HG03469 (cell line): ENCODE data around the gene RNU7-1.

Experiments
- ATAC-seq: cut with Tn5 transposase; IDR thresholded peaks from one replicate; pipeline ENCODE4 v1.9.1; 2021; ENCODE audit warnings: mild to moderate bottlenecking, moderate library complexity, moderate number of reproducible peaks; ENCODE audit not compliant: unreplicated experiment

RNU7-1 gene

DNA sequence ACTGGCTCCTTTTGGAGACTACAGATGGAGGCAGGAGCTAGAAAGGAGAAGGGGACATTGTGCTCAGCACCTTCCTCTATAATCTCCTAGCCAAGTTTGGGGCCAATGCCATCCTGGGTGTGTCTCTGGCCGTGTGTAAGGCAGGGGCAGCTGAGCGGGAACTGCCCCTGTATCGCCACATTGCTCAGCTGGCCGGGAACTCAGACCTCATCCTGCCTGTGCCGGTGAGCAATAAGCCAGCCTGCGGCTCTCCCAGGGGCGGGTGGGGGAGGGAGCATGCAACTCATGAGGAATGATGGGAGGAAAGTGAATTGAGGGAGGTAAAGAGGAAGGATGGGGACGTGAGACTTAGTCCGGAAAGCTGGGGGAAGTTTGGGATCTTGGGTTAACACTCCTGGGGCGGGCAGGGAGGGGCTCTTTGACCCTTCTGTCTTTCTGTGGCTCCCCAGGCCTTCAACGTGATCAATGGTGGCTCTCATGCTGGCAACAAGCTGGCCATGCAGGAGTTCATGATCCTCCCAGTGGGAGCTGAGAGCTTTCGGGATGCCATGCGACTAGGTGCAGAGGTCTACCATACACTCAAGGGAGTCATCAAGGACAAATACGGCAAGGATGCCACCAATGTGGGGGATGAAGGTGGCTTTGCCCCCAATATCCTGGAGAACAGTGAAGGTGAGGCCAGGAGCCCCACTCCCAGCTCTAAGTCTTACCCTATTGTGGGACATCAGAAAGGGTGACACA, 26.0 kb upstream of the RNU7-1 start:
- ATAC-seq = no peak

DNA sequence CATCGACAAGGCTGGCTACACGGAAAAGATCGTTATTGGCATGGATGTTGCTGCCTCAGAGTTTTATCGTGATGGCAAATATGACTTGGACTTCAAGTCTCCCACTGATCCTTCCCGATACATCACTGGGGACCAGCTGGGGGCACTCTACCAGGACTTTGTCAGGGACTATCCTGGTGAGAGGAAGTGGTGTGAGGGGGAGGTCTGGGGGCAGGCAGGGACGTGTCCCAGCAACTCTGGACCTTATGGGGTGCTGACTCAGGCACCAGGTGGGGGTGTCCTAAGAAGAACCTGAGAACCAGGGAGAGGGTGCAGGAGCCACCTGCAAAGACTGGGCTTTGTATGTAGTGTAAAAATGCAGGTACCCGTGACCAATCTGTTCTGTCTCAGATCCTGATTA, 24.0 kb upstream of the RNU7-1 start:
- ATAC-seq = no peak

DNA sequence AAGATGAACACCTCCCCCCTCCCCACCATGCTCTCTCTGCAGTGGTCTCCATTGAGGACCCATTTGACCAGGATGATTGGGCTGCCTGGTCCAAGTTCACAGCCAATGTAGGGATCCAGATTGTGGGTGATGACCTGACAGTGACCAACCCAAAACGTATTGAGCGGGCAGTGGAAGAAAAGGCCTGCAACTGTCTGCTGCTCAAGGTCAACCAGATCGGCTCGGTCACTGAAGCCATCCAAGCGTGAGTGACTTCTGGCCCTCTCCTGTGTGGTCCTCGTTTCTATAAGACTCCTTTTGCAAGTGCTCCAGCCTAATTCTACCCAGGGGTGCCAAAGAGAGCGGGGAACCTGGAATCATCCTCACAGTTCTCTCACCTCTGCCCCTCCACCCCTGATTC, 22.1 kb upstream of the RNU7-1 start:
- ATAC-seq = no peak

DNA sequence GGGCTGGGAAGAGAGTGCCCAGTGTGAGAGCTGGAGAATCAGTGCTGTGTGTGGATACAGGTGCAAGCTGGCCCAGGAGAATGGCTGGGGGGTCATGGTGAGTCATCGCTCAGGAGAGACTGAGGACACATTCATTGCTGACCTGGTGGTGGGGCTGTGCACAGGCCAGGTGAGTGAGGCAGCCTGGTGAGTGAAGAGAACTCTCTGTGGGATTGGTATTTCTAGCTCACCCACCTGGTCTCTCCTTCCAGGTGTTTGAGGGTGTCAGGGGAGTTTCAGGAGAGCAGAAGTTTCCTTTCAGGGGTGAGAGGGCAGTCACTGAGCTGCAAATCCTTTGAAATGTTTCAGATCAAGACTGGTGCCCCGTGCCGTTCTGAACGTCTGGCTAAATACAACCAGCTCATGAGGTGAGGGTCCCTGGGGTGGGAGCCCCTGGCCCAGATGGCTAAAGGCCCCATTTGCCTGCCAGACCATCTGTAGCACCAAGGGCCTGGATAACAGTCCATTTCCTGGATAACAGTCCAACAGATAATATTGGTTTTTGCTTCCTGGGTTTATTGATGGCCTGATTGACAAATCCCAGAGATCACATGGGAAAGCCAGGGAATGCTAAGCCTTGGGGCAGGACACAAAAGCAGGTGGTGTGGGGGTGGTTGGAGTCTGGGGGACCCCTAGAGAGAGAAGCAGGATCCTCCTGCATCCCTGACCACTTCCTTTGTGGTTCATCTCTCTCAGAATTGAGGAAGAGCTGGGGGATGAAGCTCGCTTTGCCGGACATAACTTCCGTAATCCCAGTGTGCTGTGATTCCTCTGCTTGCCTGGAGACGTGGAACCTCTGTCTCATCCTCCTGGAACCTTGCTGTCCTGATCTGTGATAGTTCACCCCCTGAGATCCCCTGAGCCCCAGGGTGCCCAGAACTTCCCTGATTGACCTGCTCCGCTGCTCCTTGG, 21.3 kb upstream of the RNU7-1 start:
- ATAC-seq = no peak

DNA sequence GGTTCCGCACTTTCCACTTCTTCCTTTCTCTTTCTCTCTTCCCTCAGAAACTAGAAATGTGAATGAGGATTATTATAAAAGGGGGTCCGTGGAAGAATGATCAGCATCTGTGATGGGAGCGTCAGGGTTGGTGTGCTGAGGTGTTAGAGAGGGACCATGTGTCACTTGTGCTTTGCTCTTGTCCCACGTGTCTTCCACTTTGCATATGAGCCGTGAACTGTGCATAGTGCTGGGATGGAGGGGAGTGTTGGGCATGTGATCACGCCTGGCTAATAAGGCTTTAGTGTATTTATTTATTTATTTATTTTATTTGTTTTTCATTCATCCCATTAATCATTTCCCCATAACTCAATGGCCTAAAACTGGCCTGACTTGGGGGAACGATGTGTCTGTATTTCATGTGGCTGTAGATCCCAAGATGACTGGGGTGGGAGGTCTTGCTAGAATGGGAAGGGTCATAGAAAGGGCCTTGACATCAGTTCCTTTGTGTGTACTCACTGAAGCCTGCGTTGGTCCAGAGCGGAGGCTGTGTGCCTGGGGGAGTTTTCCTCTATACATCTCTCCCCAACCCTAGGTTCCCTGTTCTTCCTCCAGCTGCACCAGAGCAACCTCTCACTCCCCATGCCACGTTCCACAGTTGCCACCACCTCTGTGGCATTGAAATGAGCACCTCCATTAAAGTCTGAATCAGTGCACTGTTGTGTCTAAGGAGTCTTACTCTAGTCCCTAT, 20.4 kb upstream of the RNU7-1 start:
- ATAC-seq = no peak

DNA sequence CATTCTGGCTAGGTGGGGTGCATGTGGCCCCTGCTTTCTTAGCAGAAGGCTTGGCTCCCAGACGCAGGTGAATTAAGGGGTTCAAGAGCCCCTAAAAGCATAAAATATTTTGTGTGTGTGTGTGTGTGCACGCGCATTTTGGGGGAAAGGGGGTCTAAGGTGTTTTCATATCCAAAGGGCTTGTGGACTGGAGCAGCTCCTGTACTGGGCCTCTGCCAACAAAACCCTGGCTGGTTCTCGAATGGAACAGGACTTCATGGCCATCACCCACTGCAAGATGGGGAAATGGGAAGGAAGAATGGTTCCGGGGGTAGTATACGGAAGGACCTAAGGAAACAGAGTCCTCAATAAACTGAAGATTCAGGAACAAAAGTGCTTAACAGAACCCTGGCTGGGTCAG, 19.8 kb upstream of the RNU7-1 start:
- ATAC-seq = no peak

DNA sequence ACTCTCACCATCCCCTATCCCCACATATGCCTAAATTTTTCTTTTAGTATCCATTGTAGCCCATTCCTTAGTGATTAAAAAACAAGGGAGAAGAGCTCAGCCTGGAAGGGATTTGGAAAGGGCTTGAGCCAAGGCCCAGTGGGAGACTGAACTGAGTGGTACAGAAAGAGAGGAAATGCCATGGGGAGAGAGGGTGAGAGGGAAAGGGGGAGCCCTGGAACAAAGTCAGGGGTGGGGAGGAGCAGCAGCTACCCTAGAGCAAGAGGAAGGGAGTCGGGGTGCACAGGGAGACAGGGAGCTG, 18.4 kb upstream of the RNU7-1 start:
- ATAC-seq = no peak

DNA sequence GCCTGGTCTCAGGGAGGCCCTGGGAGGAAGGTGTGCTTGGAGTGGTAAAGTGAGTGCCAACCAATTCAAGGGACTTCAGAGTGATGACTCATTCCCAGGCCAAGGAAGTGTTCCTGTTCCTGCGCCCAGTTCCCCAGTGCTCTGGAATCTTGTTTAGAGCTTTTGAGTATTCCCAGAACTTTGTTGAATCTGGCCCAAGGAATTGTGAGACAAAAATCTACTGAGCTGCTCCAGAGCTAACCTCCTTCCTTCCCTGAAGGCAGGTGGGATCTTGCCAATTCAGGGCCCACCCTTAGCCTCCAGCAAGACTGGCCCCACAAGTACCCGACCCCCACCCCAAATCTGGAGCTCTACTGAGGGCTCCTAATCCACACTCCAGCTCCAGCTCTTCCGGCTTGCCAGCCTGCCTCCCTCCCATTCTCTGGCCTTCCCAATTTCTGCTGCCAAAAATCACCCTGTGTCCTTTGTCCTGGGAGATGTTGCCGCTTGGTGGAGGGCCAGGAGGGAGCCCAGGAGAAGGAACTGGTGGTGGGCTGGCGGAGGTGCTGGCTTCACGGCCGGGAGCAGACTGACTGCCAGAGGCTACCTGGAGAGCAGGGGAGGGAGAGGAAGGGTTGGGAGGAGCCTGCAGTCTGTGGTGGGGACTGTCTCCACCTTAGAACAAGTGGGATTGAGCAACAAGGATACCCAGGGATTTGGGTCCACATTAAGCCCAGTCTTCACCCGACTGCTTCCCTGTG, 17.9 kb upstream of the RNU7-1 start:
- ATAC-seq = no peak

DNA sequence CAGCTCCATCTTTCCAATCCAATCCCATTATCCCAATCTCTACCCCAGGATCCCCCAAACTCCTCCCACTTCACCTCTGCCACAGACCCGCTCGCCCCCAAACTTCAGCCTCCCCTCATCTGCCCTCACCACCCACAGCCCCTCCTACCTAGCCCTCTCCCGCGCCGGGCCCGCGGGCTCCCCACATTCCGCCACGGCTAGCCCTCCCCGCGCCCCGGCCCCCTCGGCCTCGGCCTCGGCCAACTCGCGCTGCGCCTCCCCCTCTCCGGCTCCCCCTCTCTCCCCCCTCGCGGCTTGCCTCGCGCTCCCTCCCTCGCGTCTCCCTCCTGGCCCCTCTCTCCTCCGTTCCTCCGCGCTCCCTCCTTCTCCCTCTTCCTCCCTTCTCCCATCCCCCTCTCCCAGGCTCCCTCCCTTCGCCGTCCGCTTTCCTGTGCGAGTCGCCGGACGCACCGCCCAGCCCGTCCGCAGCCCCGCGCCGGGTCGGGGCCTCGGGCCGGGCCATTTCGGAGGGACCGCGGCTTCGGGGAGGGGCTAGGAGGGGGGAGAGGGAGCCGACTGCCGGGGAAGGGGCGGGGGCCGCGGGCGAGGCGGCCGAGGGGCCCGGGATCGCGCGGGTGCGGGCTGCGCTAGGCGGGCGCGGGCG, 16.1 kb upstream of the RNU7-1 start, which contains the start of gene ATN1:
Gene ATN1 (plus strand): TSS at position 581 of the 643 bp plus-strand sequence. CDS start 6,043 bp downstream, outside the sequence.
- ATAC-seq = no peak

DNA sequence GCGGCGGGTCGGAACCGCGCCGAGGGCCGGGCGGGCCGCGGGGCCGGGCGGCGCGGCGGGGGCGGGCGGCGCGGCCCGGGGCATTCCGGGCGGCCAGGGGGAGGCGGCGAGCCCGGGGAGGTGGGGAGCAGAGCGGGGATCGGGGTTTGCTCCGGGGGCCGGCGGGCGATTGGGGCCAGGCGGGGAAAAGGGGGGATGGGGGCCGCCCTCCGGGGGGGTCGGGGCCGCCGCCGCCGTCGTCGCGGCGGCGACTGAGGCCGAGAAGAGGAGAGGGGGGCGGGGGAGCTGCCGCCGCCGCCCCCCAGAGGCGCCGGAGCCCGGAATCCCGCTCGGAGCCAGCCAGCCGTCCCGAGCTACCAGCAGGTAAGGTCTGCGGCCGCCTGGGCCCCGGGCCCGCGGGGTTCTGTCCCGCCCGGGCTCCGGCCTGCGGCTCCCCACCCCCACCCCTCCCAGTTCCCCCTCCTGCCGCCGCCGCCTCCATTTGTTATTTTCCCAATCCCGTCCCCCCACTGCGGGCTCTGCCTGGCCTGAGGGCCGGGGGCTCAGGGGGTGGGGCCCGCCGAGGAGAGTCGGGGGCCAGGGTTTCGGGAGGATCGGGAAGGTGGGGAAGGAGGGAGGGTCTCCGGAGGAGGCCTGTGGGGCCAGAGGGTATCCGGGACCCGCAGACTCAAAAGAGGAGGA, 15.5 kb upstream of the RNU7-1 start:
- ATAC-seq = no peak

DNA sequence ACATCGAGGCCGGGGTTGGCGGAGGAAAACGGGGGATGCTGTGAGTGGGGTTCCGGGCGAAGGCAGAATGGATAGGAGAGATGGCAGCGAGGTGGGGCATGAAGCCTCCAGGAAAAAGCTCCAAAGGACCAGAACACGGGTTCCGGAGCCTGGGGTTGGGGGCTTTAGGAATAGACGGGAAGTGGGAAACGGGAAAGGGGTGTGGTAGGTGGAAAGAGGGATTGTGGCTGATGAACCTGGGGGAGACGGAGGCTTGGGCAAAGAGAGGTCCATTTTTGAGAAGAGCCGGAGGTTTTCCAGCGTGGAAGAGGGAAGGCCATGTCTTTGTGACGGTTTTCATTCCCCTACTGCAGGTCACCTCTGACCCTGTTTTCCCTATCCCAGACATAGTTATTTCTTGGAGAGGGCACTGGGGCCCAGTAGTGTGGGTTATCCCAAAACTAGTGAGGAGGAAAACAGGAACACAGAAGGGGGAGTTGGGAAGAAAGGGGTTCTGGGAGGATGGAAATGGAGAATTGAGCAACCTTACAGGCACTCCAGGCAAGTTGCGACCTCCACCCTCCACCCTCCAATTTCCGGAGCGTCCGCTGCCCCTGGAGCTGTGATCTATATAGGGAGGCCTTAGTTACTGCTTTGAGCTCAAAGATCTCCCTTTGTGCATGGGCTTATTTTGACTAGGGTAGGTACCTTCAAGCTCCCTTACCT, 14.8 kb upstream of the RNU7-1 start:
- no peak for ATAC-seq

DNA sequence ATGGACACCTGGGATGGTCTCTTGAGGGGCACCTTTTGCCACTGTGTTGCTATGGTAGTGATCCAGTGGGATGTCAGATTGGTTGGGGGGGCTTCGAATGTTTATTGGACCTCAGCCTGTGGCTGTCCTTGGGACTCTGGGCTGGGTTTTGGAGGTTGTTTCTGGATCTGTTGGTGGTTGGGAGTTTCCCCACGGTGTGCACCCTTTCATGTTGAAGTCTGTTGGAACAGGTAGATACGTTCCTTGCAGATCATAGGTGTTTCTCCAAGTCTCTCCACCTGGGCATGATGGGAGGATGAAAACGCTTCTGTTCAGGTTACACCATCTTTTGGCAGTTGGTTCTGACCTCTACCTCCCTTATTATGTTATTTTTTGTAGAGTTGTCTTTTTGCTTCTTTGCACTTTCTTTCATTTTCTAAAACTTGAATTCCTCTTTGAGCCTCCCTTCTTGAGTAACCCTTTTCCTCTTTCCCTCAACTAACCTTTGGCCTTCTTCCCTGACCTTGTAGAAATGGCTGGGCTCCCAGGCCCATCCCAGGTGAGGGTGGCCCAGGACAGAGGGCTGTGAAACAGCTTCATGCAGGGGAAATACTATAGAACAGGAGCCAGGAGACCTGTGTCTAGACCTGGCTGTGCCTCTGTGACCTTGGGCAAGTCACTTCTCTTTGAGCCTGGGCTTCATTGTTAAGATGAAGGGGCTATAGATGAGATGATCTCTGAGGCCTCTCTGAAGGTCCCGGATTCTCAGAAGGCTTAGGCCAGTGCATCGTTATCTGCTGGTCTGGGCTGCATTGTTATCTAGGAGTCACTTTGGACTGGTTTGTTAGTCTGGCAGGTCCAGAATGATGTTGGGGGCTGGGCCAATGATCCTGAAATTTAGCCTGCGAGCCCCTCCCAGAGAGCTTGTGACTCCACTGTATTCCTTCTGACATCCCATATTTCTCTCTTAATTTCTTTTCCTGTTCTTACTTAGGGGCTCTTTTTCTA, 13.9 kb upstream of the RNU7-1 start:
- ATAC-seq = no peak

DNA sequence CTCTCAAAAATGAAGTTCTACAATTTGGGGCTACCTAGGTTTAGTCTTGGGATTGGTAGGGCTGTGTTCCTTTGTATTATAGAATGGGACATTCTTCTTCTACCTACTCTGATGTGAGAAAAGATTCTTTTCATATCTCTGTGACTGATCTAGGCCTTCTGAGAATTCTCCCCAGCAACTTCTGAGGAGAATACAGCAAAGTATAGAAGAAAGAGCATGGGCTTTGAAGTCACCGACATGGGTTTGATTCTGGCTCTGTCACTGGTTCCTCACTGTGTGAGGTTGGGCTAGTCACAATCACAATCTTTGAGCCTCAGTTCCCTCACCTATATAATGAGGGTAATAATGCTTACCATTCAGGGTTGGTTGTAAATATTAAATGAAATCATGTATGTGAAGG, 10.8 kb upstream of the RNU7-1 start:
- ATAC-seq = no peak

DNA sequence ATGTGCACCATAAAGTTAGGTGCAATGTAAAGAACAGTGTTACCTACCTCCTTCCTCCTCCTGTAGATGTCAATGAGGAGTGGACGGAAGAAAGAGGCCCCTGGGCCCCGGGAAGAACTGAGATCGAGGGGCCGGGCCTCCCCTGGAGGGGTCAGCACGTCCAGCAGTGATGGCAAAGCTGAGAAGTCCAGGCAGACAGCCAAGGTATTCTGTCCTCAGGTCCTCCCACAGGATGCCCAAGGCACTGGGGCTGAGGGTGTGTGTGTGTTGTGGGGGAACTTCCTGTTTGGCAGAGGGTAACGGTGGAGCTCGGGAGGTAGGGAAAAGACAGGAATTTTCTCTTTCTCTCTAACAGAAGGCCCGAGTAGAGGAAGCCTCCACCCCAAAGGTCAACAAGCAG, 9.5 kb upstream of the RNU7-1 start:
- no peak for ATAC-seq

DNA sequence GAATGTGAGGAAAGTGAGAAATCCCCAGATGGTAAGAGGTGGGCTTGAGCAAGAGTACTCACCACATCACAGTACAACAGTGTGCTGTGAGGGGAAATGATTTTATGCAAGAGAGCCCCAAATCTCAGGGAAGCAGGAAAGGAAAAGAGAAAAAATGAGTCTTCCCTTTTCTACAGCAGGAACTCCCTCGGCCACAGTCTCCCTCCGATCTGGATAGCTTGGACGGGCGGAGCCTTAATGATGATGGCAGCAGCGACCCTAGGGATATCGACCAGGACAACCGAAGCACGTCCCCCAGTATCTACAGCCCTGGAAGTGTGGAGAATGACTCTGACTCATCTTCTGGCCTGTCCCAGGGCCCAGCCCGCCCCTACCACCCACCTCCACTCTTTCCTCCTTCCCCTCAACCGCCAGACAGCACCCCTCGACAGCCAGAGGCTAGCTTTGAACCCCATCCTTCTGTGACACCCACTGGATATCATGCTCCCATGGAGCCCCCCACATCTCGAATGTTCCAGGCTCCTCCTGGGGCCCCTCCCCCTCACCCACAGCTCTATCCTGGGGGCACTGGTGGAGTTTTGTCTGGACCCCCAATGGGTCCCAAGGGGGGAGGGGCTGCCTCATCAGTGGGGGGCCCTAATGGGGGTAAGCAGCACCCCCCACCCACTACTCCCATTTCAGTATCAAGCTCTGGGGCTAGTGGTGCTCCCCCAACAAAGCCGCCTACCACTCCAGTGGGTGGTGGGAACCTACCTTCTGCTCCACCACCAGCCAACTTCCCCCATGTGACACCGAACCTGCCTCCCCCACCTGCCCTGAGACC, 8.0 kb upstream of the RNU7-1 start:
- ATAC-seq = no peak

DNA sequence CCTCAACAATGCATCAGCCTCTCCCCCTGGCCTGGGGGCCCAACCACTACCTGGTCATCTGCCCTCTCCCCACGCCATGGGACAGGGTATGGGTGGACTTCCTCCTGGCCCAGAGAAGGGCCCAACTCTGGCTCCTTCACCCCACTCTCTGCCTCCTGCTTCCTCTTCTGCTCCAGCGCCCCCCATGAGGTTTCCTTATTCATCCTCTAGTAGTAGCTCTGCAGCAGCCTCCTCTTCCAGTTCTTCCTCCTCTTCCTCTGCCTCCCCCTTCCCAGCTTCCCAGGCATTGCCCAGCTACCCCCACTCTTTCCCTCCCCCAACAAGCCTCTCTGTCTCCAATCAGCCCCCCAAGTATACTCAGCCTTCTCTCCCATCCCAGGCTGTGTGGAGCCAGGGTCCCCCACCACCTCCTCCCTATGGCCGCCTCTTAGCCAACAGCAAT, 7.4 kb upstream of the RNU7-1 start:
- ATAC-seq = no peak
